ENCODE data around the gene RUNX1.

The RUNX1 gene

GRCh38 chr21:34924194-34924593, 124.9 kb downstream of the RUNX1 start:
- DNase-seq (no peak), ATAC-seq (no peak)

- ATAC-seq: no peak
- no peak for DNase-seq
These were observed 125.5 kb downstream of the RUNX1 start for GRCh38 chr21:34923626-34924025.

GRCh38 chr21:34923202-34923601, 125.9 kb downstream of the RUNX1 start:
- no peak for ATAC-seq

GRCh38 chr21:34922479-34922878, 126.6 kb downstream of the RUNX1 start:
- no peak for ATAC-seq
- no peak for DNase-seq

More at GRCh38 chr21:34923202-34923601, 125.9 kb downstream of the RUNX1 start:
- no peak for DNase-seq

GRCh38 chr21:34921151-34921550, 128.0 kb downstream of the RUNX1 start:
- ATAC-seq: no peak
- no peak for DNase-seq

GRCh38 chr21:34919406-34919805, 129.7 kb downstream of the RUNX1 start:
- ATAC-seq: no peak
- DNase-seq: no peak

GRCh38 chr21:34916446-34916845, 132.7 kb downstream of the RUNX1 start:
- ATAC-seq: no peak
- no peak for DNase-seq

GRCh38 chr21:34915364-34915841, 133.7 kb downstream of the RUNX1 start:
- no peak for DNase-seq
- no peak for ATAC-seq

GRCh38 chr21:34914239-34914638, 134.9 kb downstream of the RUNX1 start:
- DNase-seq: no peak
- no peak for ATAC-seq

- DNase-seq (no peak), ATAC-seq (no peak)
These were observed 135.3 kb downstream of the RUNX1 start for GRCh38 chr21:34913811-34914210.

- DNase-seq (no peak), ATAC-seq (peak; percentile 29)
These were observed 136.8 kb downstream of the RUNX1 start for GRCh38 chr21:34912022-34912945.

GRCh38 chr21:34911360-34911759, 137.7 kb downstream of the RUNX1 start:
- no peak for DNase-seq

GRCh38 chr21:34910396-34910795, 138.7 kb downstream of the RUNX1 start:
- DNase-seq (no peak), ATAC-seq (no peak)

More at GRCh38 chr21:34911360-34911759, 137.7 kb downstream of the RUNX1 start:
- ATAC-seq: no peak

GRCh38 chr21:34909492-34910292, 139.4 kb downstream of the RUNX1 start:
- no peak for DNase-seq
- ATAC-seq: no peak

GRCh38 chr21:34908419-34909055, 140.6 kb downstream of the RUNX1 start:
- no peak for ATAC-seq
- DNase-seq: no peak

GRCh38 chr21:34907461-34908418, 141.4 kb downstream of the RUNX1 start:
- ATAC-seq (no peak), DNase-seq (no peak)

- no peak for ATAC-seq
These were observed 142.7 kb downstream of the RUNX1 start for GRCh38 chr21:34906401-34906800.

GRCh38 chr21:34905218-34905537, 143.9 kb downstream of the RUNX1 start:
- ATAC-seq: no peak
- DNase-seq: no peak

More at GRCh38 chr21:34906401-34906800, 142.7 kb downstream of the RUNX1 start:
- DNase-seq: no peak

- ATAC-seq (no peak), DNase-seq (no peak)
These were observed 144.4 kb downstream of the RUNX1 start for GRCh38 chr21:34904526-34905217.

GRCh38 chr21:34900376-34900775, 148.7 kb downstream of the RUNX1 start:
- peak; percentile 81 for ATAC-seq

GRCh38 chr21:34899760-34900159, 149.3 kb downstream of the RUNX1 start:
- ATAC-seq (no peak), DNase-seq (no peak)

More at GRCh38 chr21:34900376-34900775, 148.7 kb downstream of the RUNX1 start:
- no peak for DNase-seq
